DMS 273 (cell line): ENCODE results near the gene GOLIM4.
"Not testable (repeated sequence)": the region's sequence is repeated elsewhere in the genome, so short reads cannot be mapped to it uniquely, and the experiment has no call there.

Experiments used
- DNase-seq: peaks from one replicate; lab custom pipeline; 2025; ENCODE audit not compliant: unreplicated experiment; lab: John Stamatoyannopoulos, UW

The GOLIM4 gene

GRCh38 chr3:168095611-168096209, at the start of gene GOLIM4:
TSS of gene GOLIM4 (minus strand) at chr3:168095924. CDS start at chr3:168095285, 639 bp downstream.
- peak; percentile 100 for DNase-seq

GRCh38 chr3:168141405-168141998, 45.8 kb upstream of the GOLIM4 start:
- no peak for DNase-seq

- DNase-seq, result no peak
These were observed 44.2 kb upstream of the GOLIM4 start for GRCh38 chr3:168139947-168140346.

- DNase-seq, result no peak
These were observed 42.7 kb upstream of the GOLIM4 start for GRCh38 chr3:168138421-168138820.

- DNase-seq, result no peak
These were observed 39.2 kb upstream of the GOLIM4 start for GRCh38 chr3:168134931-168135330.

- DNase-seq, result not testable (repeated sequence)
These were observed 34.5 kb upstream of the GOLIM4 start for GRCh38 chr3:168130250-168130649.

- DNase-seq, result not testable (repeated sequence)
These were observed 32.7 kb upstream of the GOLIM4 start for GRCh38 chr3:168128463-168128862.

GRCh38 chr3:168127466-168127865, 31.7 kb upstream of the GOLIM4 start:
- DNase-seq, result no peak

GRCh38 chr3:168124791-168125190, 29.1 kb upstream of the GOLIM4 start:
- DNase-seq, result no peak

- DNase-seq, result no peak
These were observed 28.6 kb upstream of the GOLIM4 start for GRCh38 chr3:168124291-168124690.

- DNase-seq, result no peak
These were observed 27.8 kb upstream of the GOLIM4 start for GRCh38 chr3:168123201-168124176.

- DNase-seq, result no peak
These were observed 25.7 kb upstream of the GOLIM4 start for GRCh38 chr3:168121184-168122017.

GRCh38 chr3:168117853-168118313, 22.2 kb upstream of the GOLIM4 start:
- DNase-seq, result no peak

GRCh38 chr3:168117059-168117458, 21.3 kb upstream of the GOLIM4 start:
- no peak for DNase-seq

- DNase-seq, result peak; percentile 16
These were observed 20.6 kb upstream of the GOLIM4 start for GRCh38 chr3:168116279-168116678.

GRCh38 chr3:168113848-168114247, 18.1 kb upstream of the GOLIM4 start:
- no peak for DNase-seq

- no peak for DNase-seq
These were observed 17.2 kb upstream of the GOLIM4 start for GRCh38 chr3:168112894-168113293.

GRCh38 chr3:168104361-168104760, 8.6 kb upstream of the GOLIM4 start:
- no peak for DNase-seq

- DNase-seq, result no peak
These were observed 7.1 kb upstream of the GOLIM4 start for GRCh38 chr3:168102735-168103410.

GRCh38 chr3:168100777-168101492, 5.2 kb upstream of the GOLIM4 start:
- DNase-seq, result no peak
